Peyer's patch (tissue), 4 donors: Measurements from ENCODE around the gene CDH6. TPM values are rescaled to one million over a fixed set of nuclear protein-coding genes. Genes with fewer than 3 reads are reported as not detected.

Experiments used
- DNase-seq, 3 donors: peaks; one replicate each; pipeline ENCODE4 v3.0.0-alpha.2; 2017 to 2019
- H3K27ac ChIP-seq, 4 donors: fragments of 200-600 bp; sonication (generic); one replicate each; pipeline ENCODE4 v1.5.1; 2016 to 2019
- H3K27me3 ChIP-seq, 2 donors: fragments of 200-600 bp; sonication (generic); one replicate each; pipeline ENCODE4 v1.5.1; 2019
- H3K36me3 ChIP-seq, 3 donors: fragments of 200-600 bp; sonication (generic); one replicate each; pipeline ENCODE4 v1.5.1; 2016 to 2019
- H3K4me1 ChIP-seq, 4 donors: fragments of 200-600 bp; sonication (generic); one replicate each; pipeline ENCODE4 v1.5.1; 2016 to 2019
- H3K4me3 ChIP-seq, 4 donors: fragments of 200-600 bp; sonication (generic); 1 replicate in 3 of 4; 2 replicates in 1 of 4; pipeline ENCODE4 v1.5.1; 2016 to 2019; ENCODE audit warnings: mild to moderate bottlenecking in 1 of 4
- H3K9me3 ChIP-seq, 4 donors: fragments of 200-600 bp; sonication (generic); one replicate each; pipeline ENCODE4 v1.5.1; 2016 to 2019; ENCODE audit warnings: mild to moderate bottlenecking in 1 of 4
- CTCF ChIP-seq, 6 experiments: fragments of 450-650 bp in 4 of 6; fragments of 200-600 bp in 2 of 6; sonication (generic) in 1 of 6; IDR thresholded peaks; one replicate each; pipeline ENCODE4 v1.5.1; 2017 to 2019; ENCODE audit warnings: antibody characterized with exemption in 6 of 6, mild to moderate bottlenecking in 3 of 6, moderate library complexity in 1 of 6
- POLR2A ChIP-seq, 2 donors: fragments of 450-650 bp; IDR thresholded peaks; one replicate each; pipeline ENCODE4 v1.5.1; 2017; ENCODE audit warnings: antibody characterized with exemption in 2 of 2, mild to moderate bottlenecking in 2 of 2, moderate library complexity in 2 of 2
- total RNA-seq, 4 donors: library from RNA; depleted of rRNA; stranded (reverse); fragments of >200 nt; gene quantifications; one replicate each; pipeline ENCODE4 v1.1.0, GENCODE V29; 2016

CDH6 gene
- total RNA-seq, 4 donors from 2014 or later = 0.85 to 5.8 (median 1.1) TPM

- Histone ChIP-seq H3K9me3 (no peaks in the 10 kb centered on the region), H3K27me3 (no peaks in the 10 kb centered on the region), H3K36me3 (no peaks in the 10 kb centered on the region), H3K4me3 (no peak overlapping the region), H3K27ac (no peak overlapping the region), H3K4me1 (no peaks in the 10 kb centered on the region)
- TF ChIP-seq CTCF (IDR thresholded peaks at IDR 0.05) (no peak), POLR2A (IDR thresholded peaks at IDR 0.05) (no peak)
- DNase-seq = no peak
Observed at GRCh38 chr5:31289429-31289828, 95.9 kb downstream of the CDH6 start.

DNA sequence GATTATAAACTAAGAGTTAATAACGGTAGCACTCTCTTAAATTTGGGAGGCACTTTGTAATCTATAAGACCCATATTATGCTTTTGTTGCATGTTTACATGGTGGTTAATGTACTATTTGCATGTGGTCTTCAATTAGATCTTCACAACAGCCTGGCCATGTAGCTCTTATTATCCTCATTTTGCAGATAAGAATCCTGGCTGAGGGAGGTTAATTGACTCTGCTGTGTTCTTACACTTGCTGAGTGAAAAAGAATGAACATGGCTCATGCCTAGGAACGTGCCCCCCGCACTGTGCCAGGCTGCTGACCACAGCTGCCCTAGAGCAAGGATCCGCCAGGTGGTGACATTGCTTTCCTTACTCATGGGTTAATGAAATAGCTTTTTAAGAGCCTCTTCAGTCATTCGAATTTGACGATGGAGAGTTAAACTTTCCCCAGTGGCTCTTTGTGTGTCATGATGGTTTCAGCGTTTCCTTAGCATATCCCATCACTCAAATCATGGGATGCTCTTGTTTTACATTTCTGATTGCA is 97.9 kb downstream of the CDH6 start:
- Histone ChIP-seq H3K4me1 (no peaks in the 10 kb centered on the region), H3K9me3 (no peaks in the 10 kb centered on the region), H3K27me3 (no peaks in the 10 kb centered on the region), H3K4me3 (no peak overlapping the region), H3K27ac (no peak overlapping the region), H3K36me3 (no peaks in the 10 kb centered on the region)
- TF ChIP-seq CTCF (IDR thresholded peaks at IDR 0.05) = no peak
- TF ChIP-seq POLR2A (IDR thresholded peaks at IDR 0.05) = no peak
- no peak for DNase-seq

- Histone ChIP-seq H3K36me3 (no peaks in the 10 kb centered on the region), H3K27ac (no peak overlapping the region), H3K27me3 (no peaks in the 10 kb centered on the region), H3K9me3 (no peaks in the 10 kb centered on the region), H3K4me1 (no peaks in the 10 kb centered on the region), H3K4me3 (no peak overlapping the region)
- DNase-seq = no peak
- TF ChIP-seq CTCF (IDR thresholded peaks at IDR 0.05) (no peak), POLR2A (IDR thresholded peaks at IDR 0.05) (no peak)
Observed at GRCh38 chr5:31300501-31300900, 107.0 kb downstream of the CDH6 start.

DNA sequence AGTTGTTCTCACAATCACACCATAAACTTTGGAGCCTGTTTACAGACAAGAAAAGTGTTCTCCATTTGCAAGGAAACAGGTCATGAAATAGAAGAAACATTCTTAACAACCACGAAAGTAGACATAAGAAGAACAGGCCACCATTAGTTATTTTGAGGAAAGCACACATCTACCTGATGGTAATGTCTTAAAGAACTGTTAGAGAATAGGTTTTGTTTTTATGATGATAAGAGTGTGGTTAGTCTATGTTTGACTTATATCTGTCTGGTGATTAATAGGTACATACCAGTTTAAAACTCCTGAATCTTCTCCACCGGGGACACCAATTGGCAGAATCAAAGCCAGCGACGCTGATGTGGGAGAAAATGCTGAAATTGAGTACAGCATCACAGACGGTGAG is 108.3 kb downstream of the CDH6 start:
- no peak overlapping the region for H3K4me3 ChIP-seq
- no peak overlapping the region for H3K27ac ChIP-seq
- H3K9me3 ChIP-seq = no peaks in the 10 kb centered on the region
- H3K36me3 ChIP-seq = no peaks in the 10 kb centered on the region
- DNase-seq = no peak
- TF ChIP-seq CTCF (IDR thresholded peaks at IDR 0.05) (no peak), POLR2A (IDR thresholded peaks at IDR 0.05) (no peak)
- H3K4me1 ChIP-seq = no peaks in the 10 kb centered on the region
- no peaks in the 10 kb centered on the region for H3K27me3 ChIP-seq

DNA sequence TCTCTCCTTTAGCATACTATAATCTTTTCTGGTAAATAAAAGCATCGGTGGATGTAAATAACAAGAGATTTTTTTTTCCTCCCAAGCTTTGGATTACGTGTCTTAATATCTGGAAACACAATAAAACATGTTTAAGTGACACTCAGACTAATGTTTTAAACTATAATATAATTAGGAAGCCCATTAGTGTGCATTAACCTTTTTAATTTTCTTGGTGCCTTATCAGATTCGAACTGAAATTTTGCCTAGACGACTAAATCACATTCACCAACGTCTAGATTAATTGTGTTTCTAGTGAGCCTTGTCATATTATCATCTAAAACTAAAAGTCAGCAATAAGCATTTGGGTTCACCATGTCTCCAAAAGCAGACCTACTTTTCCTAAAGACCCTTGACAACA is 110.2 kb downstream of the CDH6 start:
- no peak for TF ChIP-seq POLR2A (IDR thresholded peaks at IDR 0.05)
- no peak for TF ChIP-seq CTCF (IDR thresholded peaks at IDR 0.05)
- no peak overlapping the region for H3K27ac ChIP-seq
- H3K4me3 ChIP-seq = no peak overlapping the region
- no peaks in the 10 kb centered on the region for H3K36me3 ChIP-seq
- no peaks in the 10 kb centered on the region for H3K27me3 ChIP-seq
- no peaks in the 10 kb centered on the region for H3K4me1 ChIP-seq
- H3K9me3 ChIP-seq = no peaks in the 10 kb centered on the region
- DNase-seq = no peak

- Histone ChIP-seq H3K4me3 (no peak overlapping the region), H3K27ac (no peak overlapping the region), H3K9me3 (no peaks in the 10 kb centered on the region), H3K36me3 (no peaks in the 10 kb centered on the region), H3K4me1 (no peaks in the 10 kb centered on the region), H3K27me3 (no peaks in the 10 kb centered on the region)
- TF ChIP-seq POLR2A (IDR thresholded peaks at IDR 0.05) (no peak), CTCF (IDR thresholded peaks at IDR 0.05) (no peak)
- DNase-seq = no peak
Observed at GRCh38 chr5:31317665-31318064, 124.2 kb downstream of the CDH6 start.
